HT-29 (cell line): ENCODE measurements around the gene TYK2. TPM values are rescaled to one million over a fixed set of nuclear protein-coding genes. Genes with fewer than 3 reads are reported as not detected.
"Not testable (repeated sequence)": the region's sequence is repeated elsewhere in the genome, so short reads cannot be mapped to it uniquely, and the experiment has no call there.

Experiments used
- DNase-seq: peaks from one replicate; pipeline ENCODE4 v3.0.0-alpha.2; 2015; ENCODE audit warnings: low spot score
- total RNA-seq: library from RNA; depleted of rRNA; stranded (reverse); fragments of >200 nt; shearing (Covaris generic); gene quantifications from 2 replicates; pipeline ENCODE4 v1.2.3, GENCODE V29; 2014

Gene TYK2
- total RNA-seq, 1 experiment from 2014 or later: 107 TPM

DNA sequence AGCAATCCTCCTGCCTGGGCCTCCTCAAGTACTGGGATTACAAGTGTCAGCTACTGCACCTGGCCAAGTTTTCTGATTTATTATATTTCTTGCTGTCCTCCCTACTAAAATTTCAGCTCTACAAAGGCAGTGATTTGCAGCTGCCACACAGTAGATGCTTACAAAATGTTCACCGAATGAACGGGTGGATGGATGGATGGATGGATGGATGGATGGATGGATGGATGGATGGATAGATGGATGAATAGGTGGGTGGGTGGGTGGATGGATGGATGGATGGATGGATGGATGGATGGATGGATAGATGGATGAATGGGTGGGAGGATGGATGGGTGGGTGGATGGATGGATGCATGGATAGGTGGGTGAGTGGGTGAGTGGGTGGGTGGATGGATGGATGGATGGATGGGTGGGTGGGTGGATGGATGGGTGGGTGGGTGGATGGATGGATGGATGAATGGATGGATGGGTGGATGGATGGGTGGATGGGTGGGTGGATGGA, 3.2 kb downstream of the TYK2 start:
- DNase-seq: not testable (repeated sequence)

- DNase-seq: no peak
Measured at GRCh38 chr19:10374931-10375330, 5.4 kb downstream of the TYK2 start.

DNA sequence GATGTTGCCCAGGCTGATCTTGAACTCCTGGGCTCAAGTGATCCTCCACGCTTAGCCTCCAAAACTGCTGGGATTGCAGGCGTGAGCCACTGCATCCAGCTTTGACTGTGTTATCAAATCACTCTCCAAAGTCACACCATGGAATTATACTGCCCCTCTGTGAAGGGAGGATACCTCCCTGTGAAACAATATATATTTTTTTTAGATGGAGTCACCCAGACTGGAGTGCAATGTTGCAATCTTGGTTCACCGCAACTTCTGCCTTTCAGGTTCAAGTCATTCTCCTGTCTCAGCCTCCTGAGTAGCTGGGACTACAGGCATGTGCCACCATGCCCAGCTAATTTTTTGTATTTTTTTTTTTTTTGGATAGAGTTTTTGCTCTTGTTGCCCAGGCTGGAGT, 7.7 kb downstream of the TYK2 start:
- no peak for DNase-seq

GRCh38 chr19:10368101-10368803, 12.1 kb downstream of the TYK2 start:
- no peak for DNase-seq

- DNase-seq: not testable (repeated sequence)
Measured at GRCh38 chr19:10366950-10367512, 13.3 kb downstream of the TYK2 start.

DNA sequence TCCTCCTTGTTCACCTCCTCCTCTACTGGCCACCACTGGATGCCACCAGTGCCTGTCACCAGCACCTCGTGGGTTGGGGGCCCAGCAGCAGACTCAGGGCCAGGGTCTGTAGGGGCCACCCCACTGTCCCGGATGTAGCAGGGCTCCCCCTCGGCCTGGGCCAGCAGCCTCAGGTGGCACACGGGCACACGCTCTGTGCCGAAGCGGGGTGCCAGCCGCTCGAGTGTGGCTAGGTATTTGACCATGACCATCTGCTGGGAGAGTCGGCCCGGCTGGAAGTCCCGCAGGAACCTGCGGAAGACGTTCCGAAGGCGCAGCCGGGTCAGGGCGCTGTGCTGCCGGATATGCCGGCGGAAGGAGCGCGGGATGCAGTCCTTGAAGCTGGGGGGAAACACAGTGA, 14.9 kb downstream of the TYK2 start:
- DNase-seq: no peak

DNA sequence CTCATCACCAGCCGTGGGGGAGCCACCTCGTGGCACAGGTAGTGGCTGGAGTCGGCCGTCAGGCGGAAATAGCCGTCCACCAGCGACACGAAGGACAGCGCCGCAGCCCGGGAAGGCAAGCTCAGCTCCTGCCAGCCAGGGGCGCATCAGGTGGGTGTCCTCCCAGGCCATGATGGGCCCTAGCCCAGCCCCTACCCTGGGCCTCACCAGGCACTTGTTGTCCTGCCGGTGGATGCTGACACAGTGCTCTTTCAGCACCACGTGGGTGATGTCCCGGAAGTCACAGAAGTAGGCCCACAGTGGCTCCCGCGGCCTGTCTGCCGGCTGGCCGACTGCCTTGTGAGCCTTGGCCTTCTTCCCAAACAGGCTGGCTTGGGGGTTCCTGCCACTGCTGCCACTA, 15.7 kb downstream of the TYK2 start:
- no peak for DNase-seq

DNA sequence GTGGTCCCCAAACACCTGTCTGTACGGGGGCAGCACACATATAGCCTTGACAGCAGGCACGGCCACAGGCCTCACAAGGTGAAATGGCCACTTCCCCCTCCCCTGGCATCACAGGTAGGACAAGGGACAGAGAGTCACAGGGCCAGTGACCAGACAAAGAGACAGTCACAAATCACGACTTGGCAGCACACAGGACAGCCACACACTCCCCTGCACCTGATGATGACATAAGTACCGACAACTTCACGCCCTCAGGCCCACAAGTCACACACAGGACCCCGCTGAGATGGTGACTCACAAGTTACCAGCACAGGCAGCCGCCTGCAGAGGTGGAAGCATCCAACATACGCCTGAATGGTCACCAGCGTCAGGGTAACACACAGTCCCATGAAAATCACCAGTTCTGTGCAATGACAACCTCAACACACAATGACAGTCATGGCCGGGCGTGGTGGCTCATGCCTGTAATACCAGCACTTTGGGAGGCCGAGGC, 16.5 kb downstream of the TYK2 start:
- DNase-seq: no peak

GRCh38 chr19:10362259-10362658, 18.1 kb downstream of the TYK2 start:
- no peak for DNase-seq

DNA sequence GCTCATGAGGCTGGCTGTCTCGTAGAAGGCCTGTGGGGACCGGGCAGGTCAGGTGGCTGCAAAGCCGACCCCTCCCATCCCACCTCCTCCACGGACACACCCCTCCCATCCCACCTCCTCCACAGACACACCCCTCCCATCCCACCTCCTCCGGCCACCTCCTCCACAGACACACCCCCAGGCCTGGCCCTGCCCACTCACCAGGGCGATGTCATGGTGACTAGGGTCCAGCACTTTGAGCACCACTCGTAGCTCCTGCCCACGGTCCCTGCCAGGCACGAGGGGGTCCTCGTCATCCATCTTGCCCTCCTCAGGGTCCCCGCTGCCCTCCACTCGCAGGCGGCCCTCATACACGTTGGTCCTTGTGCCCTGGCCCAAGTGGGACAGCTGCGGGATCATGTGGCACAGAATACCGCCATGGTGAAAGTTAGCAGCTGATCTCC, 18.8 kb downstream of the TYK2 start:
- DNase-seq: no peak

DNA sequence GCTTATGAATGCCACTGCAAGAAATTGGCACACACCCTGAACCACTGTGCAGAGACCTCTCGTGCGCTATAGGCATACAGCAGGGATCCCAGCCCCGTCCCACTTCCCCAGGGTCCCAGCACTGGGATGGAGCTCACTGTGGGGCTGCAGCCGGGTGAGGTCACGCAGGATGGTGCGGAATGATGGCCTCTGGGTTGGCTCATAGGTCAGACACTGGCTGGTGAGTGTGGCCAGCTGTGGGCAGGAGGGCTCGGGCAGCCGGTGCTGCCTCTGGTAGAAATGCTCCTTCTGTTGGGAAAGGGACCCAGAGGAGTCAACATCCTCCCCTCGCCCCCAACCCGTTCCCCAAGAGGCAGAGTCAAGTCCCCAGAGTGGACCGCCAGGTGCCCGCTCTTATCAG, 23.9 kb downstream of the TYK2 start:
- no peak for DNase-seq

DNA sequence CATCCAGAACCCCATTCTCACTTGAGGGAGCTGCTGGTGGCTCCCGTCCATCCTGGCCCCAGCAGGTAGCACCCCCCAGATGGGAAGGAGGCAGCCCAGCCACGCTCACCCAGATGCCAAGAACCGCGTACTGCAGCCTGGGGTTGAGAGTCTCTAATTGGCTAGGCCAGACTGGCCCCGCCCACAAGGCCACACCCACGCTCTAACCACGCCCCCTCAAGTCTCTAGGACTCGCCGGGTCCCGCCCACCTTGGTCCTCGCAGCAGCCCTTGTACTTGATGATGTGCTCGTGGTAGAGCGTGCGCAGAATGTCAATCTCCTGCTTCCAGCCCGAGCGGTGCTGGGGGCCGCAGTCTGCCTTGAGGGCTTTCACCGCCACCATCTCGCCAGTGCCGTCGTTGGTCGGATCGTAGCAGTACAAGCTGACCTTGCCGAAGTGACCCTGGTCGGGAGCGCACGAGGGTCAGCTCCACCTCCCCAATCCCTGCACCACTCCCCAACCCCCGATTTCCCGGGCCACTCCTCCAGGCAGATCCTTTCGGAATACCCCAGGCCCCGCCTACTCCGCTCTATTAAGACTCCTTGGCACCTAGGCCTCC, 26.5 kb downstream of the TYK2 start:
- peak; percentile 4 for DNase-seq

DNA sequence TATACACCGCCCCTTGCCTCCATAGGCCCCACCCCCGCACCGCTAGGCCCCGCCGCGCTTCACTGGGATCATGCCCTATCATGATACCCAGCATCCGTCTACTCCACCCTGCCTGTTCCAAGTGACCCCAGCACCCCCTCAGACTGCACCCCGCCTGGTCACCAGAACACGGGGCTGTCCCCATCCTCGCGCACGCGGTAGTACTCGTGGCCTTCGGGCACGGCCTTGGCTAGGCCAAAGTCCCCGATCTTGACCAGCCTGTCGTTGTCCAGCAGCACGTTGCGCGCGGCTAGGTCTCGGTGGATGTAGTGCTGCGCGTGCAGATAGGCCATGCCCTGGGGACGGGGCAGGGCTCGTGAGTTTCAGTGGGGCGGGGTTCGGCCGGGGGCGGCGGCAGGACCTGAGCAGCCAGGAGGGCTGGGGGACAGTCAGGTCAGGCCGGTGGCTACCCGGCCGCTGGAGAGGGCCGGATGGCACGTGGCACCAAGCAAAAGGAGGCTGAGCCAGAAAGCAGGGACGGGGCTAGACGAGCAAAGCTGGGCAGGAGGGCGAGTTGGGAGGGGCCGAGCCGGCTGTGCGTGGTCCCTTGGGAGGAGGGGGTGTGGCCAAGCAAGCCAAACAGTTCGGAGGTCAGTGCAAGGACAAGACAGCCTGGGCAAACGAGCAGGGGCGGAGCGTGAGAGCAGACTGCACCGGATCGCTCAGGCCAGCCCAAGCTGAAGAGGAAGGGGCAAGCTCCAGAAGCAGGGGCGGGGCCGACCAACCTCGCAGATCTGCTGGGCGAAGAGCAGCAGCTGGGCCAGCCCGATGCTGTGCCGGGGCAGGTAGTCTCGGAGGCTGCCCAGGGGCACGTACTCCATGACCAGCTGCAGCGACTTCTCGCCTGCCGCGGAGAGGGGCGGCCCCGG, 27.4 kb downstream of the TYK2 start:
- DNase-seq: no peak

DNA sequence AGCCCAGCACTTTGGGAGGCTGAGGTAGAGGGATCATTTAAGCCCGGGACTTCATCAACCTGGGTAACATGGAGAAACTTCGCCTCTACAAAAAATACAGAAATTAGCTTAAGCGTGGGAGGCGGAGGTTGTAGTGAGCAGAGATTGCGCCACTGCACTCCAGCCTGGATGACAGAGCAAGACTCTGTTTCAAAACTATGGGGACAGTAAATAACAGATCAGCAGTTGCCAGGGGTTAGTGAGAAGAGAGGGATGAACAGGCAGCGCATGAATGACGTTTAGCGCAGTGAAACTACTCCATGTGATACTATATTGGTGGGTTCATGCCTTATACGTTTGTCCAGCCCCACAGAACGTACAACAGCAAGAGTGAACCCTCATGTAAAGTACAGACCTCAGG, 33.9 kb downstream of the TYK2 start:
- no peak for DNase-seq

DNA sequence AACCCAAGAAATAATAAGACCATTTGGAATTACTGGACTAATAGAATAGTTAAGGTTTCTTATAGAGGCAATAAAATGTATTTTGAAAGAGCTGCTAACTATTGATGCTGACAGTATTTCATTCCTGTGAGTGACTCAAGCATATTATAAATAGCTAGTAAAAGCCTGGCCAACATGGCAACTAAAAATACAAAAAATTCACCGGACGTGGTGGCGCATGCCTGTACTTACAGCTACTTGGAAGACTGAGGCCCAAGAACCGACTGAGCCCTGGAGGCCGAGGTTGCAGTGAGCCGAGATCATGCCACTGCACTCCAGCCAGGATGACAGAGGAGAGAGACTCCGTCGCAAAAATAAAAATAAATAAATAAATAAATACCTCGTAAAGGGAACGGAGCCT, 35.6 kb downstream of the TYK2 start:
- DNase-seq: no peak

DNA sequence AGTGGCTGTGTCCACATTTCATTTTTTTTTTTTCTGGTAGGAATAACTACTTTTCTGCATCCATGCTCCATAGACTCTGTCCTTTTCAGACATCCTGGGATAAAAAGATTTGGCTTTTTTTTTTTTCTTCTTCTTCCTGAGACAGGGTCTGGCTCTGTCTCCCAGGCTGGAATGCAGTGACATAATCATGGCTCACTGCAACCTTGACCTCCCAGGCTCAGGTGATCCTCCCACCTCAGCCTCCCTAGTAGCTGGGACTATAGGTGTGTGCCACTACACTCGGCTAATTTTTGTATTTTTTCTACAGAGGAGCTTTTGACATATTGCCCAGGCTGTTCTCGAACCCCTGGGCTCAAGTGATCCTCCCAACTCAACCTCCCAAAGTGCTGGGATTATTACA, 36.9 kb downstream of the TYK2 start:
- DNase-seq: no peak

GRCh38 chr19:10339977-10340376, 40.4 kb downstream of the TYK2 start:
- no peak for DNase-seq

DNA sequence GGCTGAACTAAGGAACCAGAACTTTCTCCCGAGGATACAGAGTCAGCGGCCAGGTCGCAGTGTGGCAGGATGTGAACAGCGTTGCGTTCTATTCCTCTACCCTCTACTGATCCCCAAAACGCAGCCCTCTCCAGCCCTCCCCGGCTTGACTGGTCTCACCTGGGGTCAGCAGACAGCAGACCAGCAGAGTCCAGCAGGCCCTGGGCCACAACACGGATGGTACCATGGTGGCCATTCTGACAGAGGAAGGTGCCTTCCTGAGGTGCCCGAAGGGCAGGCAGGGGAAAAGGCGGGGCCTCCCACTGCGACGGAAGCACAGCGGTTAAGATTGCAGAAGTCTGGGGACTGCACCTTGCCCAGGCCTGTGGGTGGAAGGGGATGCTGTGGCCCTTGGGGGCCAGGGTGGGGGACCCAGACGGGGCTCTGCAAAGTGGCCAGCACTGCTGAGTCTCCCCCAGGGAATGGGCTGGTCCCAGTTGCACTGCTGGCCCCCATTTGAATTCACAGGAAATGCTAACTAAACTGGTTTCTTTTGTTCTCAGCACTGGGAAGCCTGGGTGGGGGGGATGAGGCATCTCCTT, 40.9 kb downstream of the TYK2 start, which contains the start of gene ICAM3:
Gene ICAM3, minus strand, starts transcription at position 245 of the 581 bp plus-strand sequence. Its CDS starts 10 bp downstream, at position 235.
- DNase-seq: no peak

- DNase-seq: no peak
Measured at GRCh38 chr19:10338940-10339339, 41.4 kb downstream of the TYK2 start.

GRCh38 chr19:10336725-10337124, 43.6 kb downstream of the TYK2 start:
- DNase-seq: not testable (repeated sequence)

- DNase-seq: no peak
Measured at GRCh38 chr19:10335352-10335985, 44.9 kb downstream of the TYK2 start.
